GM18519 (cell line): Measurements from ENCODE around the gene SPATA24.

Experiments
- ATAC-seq: cut with Tn5 transposase; IDR thresholded peaks from one replicate; pipeline ENCODE4 v1.9.1; 2021; ENCODE audit warnings: mild to moderate bottlenecking, moderate library complexity; ENCODE audit not compliant: unreplicated experiment, low FRiP score

SPATA24 gene

DNA sequence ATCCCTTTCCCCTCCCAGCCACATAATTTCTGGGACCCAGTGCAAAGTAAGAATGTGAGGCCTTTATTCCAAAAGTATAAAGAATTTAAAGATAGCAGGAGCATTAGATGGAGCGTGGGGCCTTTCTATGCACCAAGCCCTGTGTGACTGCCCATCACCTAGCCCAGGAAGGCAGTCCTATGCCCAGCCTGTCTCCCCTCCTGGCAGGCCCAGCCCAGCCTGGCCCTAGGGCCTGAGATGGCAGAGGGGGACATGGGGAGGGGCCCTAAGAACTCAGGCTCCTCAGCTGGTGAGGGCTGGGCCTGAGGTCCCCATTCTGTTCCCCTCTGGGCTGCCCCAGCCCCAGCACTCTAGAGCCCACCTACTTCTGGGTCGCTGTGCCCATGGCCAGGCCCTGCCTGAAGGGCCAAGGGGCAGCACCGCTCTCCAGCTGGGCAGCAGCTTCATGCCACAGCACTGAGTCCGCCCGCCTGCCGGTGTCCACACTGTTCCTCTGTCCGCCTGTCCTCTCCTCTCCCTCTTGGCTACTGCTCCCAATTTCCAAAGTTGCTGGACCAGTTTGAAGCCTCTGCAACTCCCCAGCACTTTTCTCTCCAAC lies 19.8 kb downstream of the SPATA24 start:
- ATAC-seq, result no peak

DNA sequence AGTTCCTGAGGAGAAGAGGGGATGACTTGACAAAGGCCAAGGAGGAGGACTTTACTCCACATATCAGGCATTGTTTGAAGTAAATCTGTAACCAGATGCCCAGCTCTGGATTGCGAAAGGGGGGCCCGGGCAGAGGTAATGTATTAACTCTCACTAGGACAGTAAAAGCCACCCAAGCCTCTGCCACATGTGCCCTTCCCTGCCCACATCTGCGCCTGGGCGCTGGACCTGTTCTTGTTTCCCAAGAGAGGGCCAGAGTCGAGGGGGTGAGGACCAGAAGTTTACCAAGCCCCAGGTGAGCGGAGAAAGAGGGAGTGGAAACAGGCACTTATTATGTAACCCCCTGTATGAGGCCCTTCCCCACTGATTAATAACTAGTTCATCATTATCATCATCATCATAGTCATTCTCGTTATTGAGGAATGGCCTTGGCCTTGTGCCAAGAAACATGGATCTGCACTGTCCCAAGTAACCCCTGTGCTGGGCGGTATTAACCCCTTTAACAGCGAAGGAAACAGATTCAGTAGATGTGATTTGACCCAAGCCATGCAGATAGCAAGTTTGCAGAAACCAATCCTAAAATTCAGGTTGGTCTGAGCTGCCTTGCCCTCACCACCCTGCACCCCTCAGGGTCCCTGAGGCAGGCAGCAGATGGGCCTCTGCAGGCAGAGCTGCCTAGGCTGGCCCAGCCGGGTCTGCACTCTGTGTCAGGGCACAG lies 20.5 kb downstream of the SPATA24 start, which contains the start of gene SLC23A1:
TSS of gene SLC23A1 (minus strand) at position 23 of the 718 bp plus-strand sequence. CDS start 44 bp downstream, outside the sequence.
- no peak for ATAC-seq

DNA sequence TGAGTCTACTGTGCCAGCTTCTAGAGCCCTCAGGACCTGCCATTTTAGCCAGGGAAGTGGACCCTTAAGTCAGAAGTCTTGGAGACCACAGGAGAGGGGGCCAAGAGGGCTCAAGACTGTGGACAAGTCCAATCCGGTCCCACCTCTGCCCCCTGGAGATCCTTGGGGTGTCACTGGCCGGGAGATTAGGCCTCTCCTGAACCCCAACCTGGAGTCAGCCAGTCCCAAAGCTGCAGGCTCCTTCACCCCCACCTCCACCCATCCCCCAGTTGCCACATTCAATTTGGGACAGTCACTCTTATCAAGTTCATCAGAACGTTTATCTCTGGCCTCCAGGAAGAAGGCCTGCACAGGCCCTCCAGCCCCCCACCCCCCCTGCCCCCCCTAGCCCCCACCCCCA lies 21.1 kb downstream of the SPATA24 start:
- no peak for ATAC-seq

DNA sequence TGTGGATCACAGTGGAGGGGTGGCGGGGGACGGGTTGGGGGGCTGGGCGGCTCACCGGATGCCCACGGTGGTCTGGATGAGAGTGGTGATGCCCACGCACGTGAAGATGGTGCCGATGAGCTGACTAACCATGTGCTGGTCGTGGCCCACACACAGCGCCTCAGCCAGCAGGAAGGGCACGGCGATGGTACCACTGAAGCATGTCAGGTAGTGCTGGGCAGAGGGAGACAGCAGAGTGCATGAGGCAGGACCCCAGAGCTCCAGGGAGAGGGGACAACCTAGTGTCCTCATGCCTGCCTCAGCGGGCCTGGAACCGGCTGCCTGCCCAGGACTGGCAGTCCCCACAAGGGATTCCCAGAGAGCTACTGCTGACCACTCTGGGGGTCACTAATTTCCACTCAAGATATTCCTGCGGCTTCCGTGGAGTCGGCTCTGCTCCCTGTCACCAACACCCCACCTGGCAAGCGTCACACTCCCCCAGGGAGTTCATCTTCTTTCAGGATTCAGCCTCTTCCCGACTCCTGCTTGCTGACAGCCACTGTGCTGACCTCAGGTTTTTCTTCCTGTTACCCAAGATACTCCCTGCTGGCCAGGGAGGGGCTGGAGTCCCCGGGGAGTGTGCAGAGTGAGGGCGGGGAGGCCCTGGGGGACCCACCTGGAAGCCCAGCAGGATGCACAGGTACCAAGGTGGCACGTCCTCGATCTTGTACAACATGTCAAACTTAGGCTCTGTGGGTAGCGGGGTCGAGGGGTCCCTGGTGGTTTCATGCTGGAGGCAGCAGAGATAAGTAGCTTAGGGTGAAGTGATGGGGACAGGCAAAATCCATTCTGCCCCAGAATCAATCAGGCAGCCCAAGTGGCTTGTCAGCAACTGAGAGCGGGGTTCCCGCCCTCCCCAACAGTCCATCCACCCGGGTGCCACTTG lies 21.8 kb downstream of the SPATA24 start:
- no peak for ATAC-seq

DNA sequence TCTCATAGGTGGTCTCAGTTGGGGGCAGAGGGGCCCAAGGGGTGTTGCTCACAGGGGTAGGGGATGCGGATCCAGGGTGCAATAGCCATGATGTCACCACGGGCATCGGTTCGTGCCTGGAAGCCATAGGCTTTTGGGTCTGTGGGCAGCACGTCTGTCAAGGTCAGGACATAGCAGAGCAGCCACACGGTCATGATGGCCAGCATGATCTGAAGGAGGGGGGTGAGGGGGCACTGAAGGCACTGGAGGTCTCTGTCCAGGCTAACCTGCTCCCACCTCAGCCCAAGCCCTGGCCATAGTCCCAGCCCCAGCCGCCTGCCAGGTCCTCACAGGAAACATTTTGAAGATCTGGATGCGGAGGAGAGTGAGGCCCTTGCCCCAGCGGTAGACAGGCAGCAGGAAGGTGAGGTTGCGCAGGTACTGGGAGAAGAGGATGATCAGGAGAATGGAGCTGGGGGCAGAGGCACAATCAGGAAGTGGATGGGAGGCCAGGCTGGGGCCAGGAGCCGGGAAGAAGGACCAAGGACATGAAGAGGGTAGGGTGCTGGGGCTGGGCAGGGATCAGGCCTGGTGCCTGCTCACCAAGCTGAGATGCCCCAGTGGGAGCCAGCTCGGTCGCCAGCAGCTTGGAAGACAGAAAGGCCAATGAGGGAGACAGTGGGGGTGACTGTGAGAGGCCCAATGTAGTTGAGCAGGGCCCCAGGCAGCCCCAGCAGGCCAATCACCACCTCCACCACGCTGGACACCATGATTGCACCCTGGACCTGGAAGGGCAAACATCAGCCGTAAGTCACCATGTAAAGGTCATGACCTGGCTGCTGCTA lies 24.1 kb downstream of the SPATA24 start:
- no peak for ATAC-seq

DNA sequence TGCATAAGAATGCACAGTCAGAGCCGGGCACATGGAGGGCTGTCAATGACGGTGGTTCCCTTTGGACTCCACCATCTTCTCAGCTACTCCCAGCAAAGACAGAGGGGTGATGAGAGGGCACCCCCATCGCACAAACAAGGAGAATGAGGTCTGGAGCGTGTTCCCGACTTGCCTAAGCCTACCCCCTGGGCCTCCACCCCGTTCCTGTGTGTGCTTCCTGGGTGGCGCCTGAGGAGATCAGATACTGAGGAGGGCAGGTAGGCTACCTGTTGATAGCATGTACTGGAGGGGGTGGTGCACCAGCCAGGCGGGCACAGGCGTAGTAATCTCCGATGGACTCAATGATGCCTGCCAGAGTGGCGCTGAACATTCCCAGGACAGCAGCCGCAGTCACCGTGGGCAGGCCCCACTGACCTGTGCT lies 24.9 kb downstream of the SPATA24 start:
- ATAC-seq, result no peak

DNA sequence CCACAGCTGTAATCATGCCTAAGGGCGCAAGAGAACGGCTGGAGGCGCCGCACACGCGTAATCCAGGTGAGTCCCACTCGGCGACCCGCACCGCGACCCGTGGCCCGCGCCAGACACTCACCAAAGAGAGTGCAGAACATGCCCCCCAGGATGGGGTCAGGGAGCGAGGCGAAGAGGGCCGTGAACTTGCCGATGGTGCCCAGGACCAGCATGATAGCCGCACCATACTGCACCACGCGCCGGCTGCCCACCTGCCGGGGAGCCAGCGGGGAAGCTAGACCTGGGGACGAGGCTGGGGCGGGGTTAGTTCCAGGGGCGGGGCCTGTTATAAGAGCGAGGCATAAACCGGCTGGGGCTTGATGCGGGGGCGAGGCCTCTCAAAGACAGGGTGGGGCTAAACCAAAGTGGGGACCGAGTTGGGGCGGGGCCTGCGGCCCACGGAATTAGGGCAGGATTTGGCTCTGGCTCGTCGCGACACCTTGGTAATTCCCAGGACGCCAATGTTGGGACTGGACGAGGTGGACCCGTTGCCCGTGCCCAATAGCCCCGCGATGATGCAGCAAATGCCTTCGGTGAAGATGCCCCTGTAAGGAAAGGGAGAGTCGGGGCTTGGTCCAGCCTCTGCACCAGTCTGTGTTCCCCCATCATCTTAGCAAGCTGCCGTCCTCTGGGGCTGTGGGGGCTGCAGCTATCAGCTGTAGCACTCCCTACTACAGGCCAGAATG lies 25.6 kb downstream of the SPATA24 start:
- no peak for ATAC-seq

DNA sequence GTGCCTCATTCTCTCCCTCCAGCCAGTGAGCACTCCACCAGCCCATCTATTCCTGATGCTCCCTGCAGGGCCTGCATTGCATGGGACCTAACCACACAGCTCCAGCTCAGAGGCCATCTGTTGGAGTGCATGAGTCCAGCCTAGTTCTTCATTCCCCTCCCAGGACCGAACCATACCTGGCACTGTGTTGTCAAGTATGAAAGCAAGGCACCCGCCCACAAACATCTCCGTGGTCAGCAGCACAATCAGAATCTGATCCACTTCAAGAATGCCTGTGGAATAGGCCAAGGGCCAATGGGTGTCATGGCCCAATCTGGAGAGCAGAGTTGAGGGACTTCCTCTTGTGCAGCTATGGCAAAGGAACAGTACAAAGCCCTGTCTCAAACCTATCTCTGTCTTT lies 26.7 kb downstream of the SPATA24 start:
- ATAC-seq, result no peak

DNA sequence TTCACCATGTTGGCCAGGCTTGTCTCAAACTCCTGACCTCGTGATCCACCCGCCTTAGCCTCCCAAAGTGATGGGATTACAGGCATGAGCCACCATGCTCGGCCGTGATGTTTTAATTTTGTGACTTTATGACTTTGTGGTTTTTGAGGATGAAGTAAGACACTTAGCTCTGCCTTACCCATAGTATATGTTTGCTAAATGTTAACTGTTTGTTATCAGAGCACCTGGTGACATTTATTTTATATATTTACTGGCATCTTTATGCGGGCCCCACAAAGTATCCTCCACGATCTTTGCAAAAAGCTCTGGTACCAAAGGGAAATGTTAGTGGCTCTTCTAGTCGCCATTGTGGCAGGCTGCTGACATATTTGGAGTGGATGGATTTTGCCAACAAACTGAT lies 27.5 kb downstream of the SPATA24 start:
- no peak for ATAC-seq

DNA sequence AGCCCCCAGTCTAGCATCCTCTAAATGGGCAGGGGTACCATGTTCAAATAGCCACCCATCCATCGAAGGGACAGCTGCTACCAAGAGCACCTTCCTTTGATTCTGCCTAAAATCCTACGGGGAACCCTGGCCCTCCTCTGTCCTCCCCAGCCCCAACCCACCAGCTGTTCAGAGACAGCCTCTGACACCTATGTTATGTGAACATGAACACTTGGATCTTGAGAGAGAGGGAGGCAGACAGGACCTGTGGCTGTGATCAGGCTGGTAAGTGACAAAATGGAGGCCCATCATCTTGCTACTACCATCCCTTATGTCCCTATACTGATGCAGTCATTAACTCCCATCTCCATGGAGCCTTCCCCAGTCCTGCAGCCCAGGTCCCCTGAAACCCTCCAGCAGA lies 29.0 kb downstream of the SPATA24 start:
- ATAC-seq, result no peak

DNA sequence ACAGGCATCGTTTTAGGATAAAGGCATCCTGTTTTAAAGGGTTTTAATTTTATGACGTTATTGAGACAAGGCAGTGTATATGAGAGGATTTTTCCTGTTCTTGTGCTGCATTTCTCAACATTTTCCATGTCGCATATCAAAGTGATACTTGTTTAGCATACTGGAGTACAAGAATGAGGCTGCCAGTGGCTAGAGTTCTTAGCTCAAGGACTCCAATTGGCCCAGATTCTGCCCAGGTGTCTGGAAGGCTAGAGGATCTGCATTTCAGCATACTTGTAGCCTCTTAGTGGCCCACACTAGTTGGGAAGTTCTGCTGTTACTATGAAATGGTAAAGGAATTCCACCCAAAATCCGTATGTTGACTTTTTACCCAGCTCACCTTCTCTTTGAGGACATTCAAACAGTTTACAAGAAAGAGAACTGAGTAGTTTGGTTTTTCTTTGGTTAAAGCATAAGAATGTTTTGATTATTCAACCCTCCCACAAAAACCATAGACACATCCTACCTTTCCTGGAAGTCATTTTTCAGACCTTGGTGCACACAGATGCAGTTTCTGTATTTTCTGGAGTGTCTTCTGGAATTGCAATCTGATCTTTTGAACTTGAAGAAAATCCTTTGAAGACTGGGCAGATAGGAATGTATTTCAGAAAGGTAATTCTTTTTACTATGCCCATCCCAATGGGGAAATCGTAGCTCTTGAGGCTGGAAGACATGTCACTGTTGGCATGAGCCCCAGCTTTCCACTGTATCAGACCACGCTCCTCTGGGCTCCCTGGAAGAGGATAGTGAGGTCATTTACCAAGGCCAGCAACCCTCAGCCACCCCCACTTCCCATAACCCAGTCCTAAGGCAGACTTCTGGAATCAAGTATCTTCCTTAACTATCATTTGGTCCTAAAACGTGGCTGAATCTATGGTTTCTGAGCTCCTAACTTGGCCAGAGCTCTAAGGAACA lies 32.1 kb downstream of the SPATA24 start:
- ATAC-seq, result no peak

DNA sequence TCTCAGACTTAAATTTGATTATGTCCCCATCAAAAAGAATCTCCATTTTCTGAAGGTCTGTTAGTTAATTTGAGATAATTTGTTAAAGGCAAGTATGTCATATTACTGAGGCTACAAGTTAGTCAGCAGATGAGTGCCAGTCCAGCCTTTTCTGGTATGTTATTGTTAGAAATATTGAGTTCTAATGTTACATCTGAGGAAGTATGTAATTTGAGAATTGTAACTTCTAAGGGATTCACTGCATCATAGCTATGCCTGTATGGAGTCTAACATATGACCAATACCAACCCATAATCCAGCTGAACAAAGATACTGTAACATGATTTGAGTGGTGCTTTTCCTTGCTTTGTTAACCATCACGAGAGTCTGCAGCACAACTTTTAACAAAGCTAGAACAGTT lies 34.7 kb downstream of the SPATA24 start:
- ATAC-seq, result no peak

DNA sequence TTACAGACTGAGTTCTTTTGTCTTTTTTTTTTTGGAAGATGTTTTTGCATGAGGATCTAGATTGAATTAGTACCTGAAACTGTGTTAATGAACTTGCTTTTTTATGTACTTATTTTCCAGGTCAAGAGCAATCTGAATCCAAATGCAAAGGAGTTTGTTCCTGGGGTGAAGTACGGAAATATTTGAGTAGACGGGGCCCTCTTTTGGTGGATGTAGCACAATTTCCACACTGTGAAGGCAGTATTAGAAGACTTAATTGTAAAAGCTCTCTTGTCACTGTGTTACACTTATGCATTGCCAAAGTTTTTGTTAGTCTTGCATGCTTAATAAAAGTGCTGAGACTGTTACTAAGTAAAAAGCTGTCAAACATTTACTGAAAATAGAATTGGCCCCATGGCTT lies 35.3 kb downstream of the SPATA24 start:
- ATAC-seq, result no peak

DNA sequence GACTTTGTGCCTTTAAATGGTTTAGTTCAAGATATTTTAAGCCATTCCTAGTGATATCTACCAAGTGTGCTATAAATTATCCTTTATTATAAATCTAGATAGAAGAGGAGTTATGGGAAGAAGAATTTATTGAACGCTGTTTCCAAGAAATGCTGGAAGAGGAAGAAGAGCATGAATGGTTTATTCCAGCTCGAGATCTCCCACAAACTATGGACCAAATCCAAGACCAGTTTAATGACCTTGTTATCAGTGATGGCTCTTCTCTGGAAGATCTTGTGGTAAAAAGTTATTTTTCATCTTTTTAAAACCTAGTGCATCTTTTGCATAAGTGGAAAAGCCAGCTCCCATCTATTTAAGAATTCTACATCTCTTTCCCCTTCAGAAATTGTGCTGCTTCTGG lies 39.4 kb downstream of the SPATA24 start:
- ATAC-seq, result no peak

DNA sequence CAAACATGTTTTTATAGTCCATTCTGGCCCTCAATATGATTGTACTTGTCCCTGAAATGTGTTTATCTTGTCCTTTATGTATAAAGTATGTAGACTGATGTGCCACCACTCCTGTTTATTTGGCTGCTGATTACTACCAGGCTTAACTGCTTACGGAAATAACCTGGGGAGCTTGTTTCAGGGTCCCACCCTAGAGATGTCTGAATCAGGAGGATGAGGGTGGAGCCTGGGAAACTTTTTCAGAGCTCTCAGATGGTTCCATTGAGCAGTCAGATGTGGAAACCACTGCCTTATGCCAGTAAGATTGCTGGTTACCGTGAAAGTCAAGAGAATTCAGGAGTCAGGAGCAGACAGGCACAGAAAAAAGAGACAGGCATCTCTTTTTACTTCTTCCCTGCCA lies 40.0 kb downstream of the SPATA24 start:
- ATAC-seq, result no peak

DNA sequence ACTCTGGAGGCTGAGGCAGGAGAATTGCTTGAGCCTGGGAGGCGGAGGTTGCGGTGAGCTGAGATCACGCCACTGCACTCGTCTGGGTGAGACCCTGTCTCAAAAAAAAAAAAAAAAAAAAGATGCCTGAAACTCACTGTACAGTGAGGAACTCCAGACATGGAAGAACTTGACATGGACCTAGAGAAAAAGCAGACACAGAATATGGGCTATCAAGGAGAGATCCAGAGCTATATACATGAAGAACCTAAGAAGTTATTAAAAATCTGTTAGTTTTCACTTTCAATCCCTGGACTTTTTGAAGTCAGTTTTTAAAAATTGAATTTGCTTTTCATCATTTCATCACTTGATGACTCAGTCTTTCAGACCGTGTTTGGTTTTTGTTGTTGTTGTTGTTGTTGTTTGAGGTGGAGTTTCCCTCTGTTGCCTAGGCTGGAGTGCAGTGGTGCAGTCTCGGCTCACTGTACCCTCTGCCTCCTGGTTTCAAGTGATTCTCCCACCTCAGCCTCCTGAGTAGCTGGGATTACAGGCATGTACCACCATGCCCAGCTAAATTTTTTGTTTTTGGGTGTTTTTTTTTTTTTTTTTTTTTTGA lies 42.0 kb downstream of the SPATA24 start:
- ATAC-seq, result no peak

DNA sequence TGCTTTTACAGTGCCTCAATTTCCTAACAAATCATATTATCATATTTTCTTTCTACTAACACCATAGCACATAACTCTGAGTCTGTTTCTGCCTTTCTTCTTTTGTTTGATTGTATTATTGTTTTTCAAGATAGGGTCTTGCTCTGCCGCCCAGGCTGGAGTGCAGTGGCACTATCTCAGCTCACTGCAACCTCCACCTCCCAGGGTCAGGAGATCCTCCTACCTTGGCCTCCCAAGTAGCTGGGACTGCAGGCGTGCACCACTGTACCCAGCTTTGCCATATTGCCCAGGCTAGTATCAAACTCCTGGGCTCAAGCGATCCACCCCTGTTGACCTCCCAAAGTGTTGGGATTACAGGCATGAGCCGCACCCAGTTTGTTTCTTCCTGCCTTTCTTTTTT lies 43.5 kb downstream of the SPATA24 start:
- ATAC-seq, result no peak

DNA sequence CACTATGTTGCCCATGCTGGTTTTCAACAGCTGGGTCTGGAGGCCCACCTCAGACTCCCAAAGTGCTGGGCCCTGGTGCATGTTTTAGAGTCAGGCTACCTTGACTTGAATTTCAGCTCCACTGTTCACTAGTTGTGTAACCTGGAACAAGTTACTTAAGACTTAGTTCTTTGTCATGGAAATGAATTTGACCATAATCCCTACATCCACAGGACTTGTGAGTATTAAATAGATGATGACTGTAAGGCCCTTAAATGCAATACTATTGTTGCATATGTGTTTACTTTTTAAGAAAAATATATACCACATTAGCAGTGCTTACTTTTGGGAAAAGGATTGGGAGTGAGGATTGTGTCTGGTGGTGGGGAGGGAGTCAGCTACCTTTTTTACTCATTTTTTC lies 45.8 kb downstream of the SPATA24 start:
- no peak for ATAC-seq
